Frontal cortex (tissue), 1 donor: ENCODE results near the gene RALGAPA2. TPM values are rescaled to one million over a fixed set of nuclear protein-coding genes. Genes with fewer than 3 reads are reported as not detected.

Source experiments
- small RNA-seq: library from RNA; depleted of rRNA; stranded (forward); fragments of <200 nt; gene quantifications from one replicate; pipeline ENCODE3, GENCODE V24; 2014
- total RNA-seq: library from RNA; depleted of rRNA; stranded (reverse); fragments of >200 nt; gene quantifications from one replicate; pipeline ENCODE4 v1.2.3, GENCODE V29; 2014

RALGAPA2 gene
- total RNA-seq, 1 donor from 2014 or later = 45.7 TPM

Small RNA genes within 50 kb of the gene (small RNA-seq; reads per million reads assigned to genes)
- gene EIF4E2P1 (not detected), gene RN7SL607P (not detected)
